GM12878 (cell line): ENCODE data around the gene LTV1. TPM values are rescaled to one million over a fixed set of nuclear protein-coding genes. Genes with fewer than 3 reads are reported as not detected.

Source experiments
- ATF2 ChIP-seq: IDR thresholded peaks from 2 replicates; pipeline ENCODE4 v1.6.1; 2012; ENCODE audit warnings: low read length, inconsistent platforms
- BCL11A ChIP-seq: IDR thresholded peaks from 2 replicates; pipeline ENCODE4 v1.6.1; 2011; ENCODE audit warnings: low read depth, low read length
- CEBPB ChIP-seq, 2 experiments: fragments of 150-350 bp in 1 of 2; IDR thresholded peaks; 2 replicates each; pipeline ENCODE4 v1.6.1; 2012 to 2014; ENCODE audit warnings: low read depth in 2 of 2, low read length in 2 of 2, borderline replicate concordance in 1 of 2, inconsistent platforms in 1 of 2
- CEBPZ ChIP-seq: fragments of 150-350 bp; IDR thresholded peaks from 2 replicates; pipeline ENCODE4 v1.6.1; 2016; ENCODE audit warnings: low read depth, low read length
- MEF2B ChIP-seq: fragments of 450-650 bp; IDR thresholded peaks from 2 replicates; pipeline ENCODE4 v1.6.1; 2018; ENCODE audit warnings: mild to moderate bottlenecking, moderate library complexity; ENCODE audit not compliant: partially characterized antibody, poor library complexity, severe bottlenecking
- NBN ChIP-seq: fragments of 450-650 bp; IDR thresholded peaks from 2 replicates; pipeline ENCODE4 v1.6.1; 2016
- NR2C1 ChIP-seq: fragments of 450-650 bp; IDR thresholded peaks from 2 replicates; pipeline ENCODE4 v1.6.1; 2017; ENCODE audit warnings: antibody characterized with exemption, mild to moderate bottlenecking, moderate library complexity
- NR2F1 ChIP-seq: fragments of 450-650 bp; conservative IDR thresholded peaks from 2 replicates; pipeline ENCODE4 v1.6.1; 2017; ENCODE audit warnings: mild to moderate bottlenecking
- PAX5 ChIP-seq: IDR thresholded peaks from 2 replicates; pipeline ENCODE4 v1.6.1; 2011; ENCODE audit warnings: low read depth, low read length, borderline replicate concordance
- PKNOX1 ChIP-seq: fragments of 450-650 bp; IDR thresholded peaks from 2 replicates; pipeline ENCODE4 v1.6.1; 2016; ENCODE audit warnings: mild to moderate bottlenecking
- PML ChIP-seq: IDR thresholded peaks from 2 replicates; pipeline ENCODE4 v1.6.1; 2012; ENCODE audit warnings: low read length, inconsistent platforms
- POU2F2 ChIP-seq: IDR thresholded peaks from 3 replicates; pipeline ENCODE4 v1.6.1; 2011; ENCODE audit warnings: low read depth, mild to moderate bottlenecking, low read length, borderline replicate concordance
- RUNX3 ChIP-seq: IDR thresholded peaks from 2 replicates; pipeline ENCODE4 v1.6.1; 2012; ENCODE audit warnings: low read length, inconsistent platforms
- SIN3A ChIP-seq: IDR thresholded peaks from 2 replicates; pipeline ENCODE4 v1.6.1; 2012; ENCODE audit warnings: low read depth, low read length, improper control_type of control experiment
- SMARCA5 ChIP-seq: fragments of 450-650 bp; IDR thresholded peaks from 2 replicates; pipeline ENCODE4 v1.6.1; 2017; ENCODE audit warnings: mild to moderate bottlenecking
- SP1 ChIP-seq: IDR thresholded peaks from one replicate; pipeline ENCODE4 v1.6.1; 2011; ENCODE audit warnings: low read depth, low read length
- STAT3 ChIP-seq: IDR thresholded peaks from 2 replicates; pipeline ENCODE4 v1.6.1; 2011; ENCODE audit warnings: low read depth, low read length, improper control_type of control experiment
- TBL1XR1 ChIP-seq: IDR thresholded peaks from 2 replicates; pipeline ENCODE4 v1.6.1; 2012; ENCODE audit warnings: low read depth, low read length, improper control_type of control experiment
- TCF7 ChIP-seq: IDR thresholded peaks from 2 replicates; pipeline ENCODE4 v1.6.1; 2014; ENCODE audit warnings: antibody characterized with exemption, borderline replicate concordance
- ZBED1 ChIP-seq: IDR thresholded peaks from 2 replicates; pipeline ENCODE4 v1.6.1; 2016; ENCODE audit warnings: borderline replicate concordance
- ZBTB33 ChIP-seq: fragments of 450-650 bp; IDR thresholded peaks from 2 replicates; pipeline ENCODE4 v1.6.1; 2017; ENCODE audit warnings: mild to moderate bottlenecking
- ZNF217 ChIP-seq: fragments of 450-650 bp; IDR thresholded peaks from 2 replicates; pipeline ENCODE4 v1.6.1; 2017; ENCODE audit warnings: antibody characterized with exemption, mild to moderate bottlenecking
- polyA plus RNA-seq, 11 experiments: library from polyadenylated mRNA; depleted of rRNA in 4 of 11; unstranded in 6 of 11; stranded (reverse) in 5 of 11; fragments of >200 nt; fragmentation: Nextera tagmentation in 4 of 11; fragmentation: Illumina TruSeq in 1 of 11; extraction: Ambion mirVana in 4 of 11; extraction: Trizol in 1 of 11; gene quantifications; 1 replicate in 1 of 11; 2 replicates in 10 of 11; pipeline versions ENCODE4 v1.2.1 to v1.2.3, GENCODE V29; 2011 to 2016; ENCODE audit warnings: inconsistent platforms in 2 of 11, missing spikeins in 2 of 11, low read depth in 1 of 11
- total RNA-seq, 4 experiments: library from RNA; depleted of rRNA in 3 of 4; stranded (reverse); fragments of >200 nt in 3 of 4; fragmentation: Illumina TruSeq in 1 of 4; extraction: Trizol in 1 of 4; gene quantifications; 2 replicates each; pipeline versions ENCODE4 v1.2.1 to v1.2.3, GENCODE V29; 2013 to 2021

The LTV1 gene
- total and polyA plus RNA-seq, 10 of the 15 experiments (the other 5 are each of a cell fraction or from before 2014, with no cell fraction given): 22.3 to 66.4 (median 52.0) TPM

- TF ChIP-seq PAX5 (peak; percentile 61; the same call in 1 of the 2 replicates), NBN (no peak), RUNX3 (peak; percentile 91), BCL11A (peak; percentile 52; the same call in 1 of the 2 replicates), CEBPB (IDR thresholded peaks at IDR 0.05; ENCODE audit: borderline replicate concordance in 1 of 2, low read depth in 2 of 2, low read length in 2 of 2) (peak in 1 of 2 experiments; percentile 93; a peak in 2 of 4 replicates), STAT3 (no peak), ATF2 (peak; percentile 94), CEBPZ (no peak), NR2F1 (no peak; the same call in 1 of the 2 replicates), SP1 (peak; percentile 6), SIN3A (no peak), TCF7 (no peak), MEF2B (peak; percentile 96), ZBTB33 (no peak), PKNOX1 (no peak), TBL1XR1 (peak; percentile 91), PML (peak; percentile 90), ZBED1 (peak; percentile 82), SMARCA5 (no peak), NR2C1 (no peak), POU2F2 (0 out of 3 replicates have a peak, but pooled peaks have one; percentile 13), ZNF217 (peak; percentile 98)
Measured at GRCh38 chr6:143901885-143902750, 59.0 kb downstream of the LTV1 start (continued).
